PC-3 (cell line): Measurements from ENCODE around the gene BCCIP. TPM values are rescaled to one million over a fixed set of nuclear protein-coding genes. Genes with fewer than 3 reads are reported as not detected.

Source experiments
- ATAC-seq: fragments of 200-7000 bp; cut with Tn5 transposase; 2 replicates; pipeline ENCODE4 v1.9.1; 2020; ENCODE audit warnings: mild to moderate bottlenecking, moderate library complexity
- BruUV-seq: library from RNA; stranded (reverse); fragments of 400-500 nt; replicated peaks from 2 replicates; lab custom pipeline; 2021; lab: Mats Ljungman, UMichigan
- CTCF ChIA-PET: fragments of 300-600 bp; sonication (Branson Sonifier 250); formaldehyde crosslinking; loops from one replicate; lab custom pipeline; 2022; ENCODE audit warnings: antibody characterized with exemption; lab: Charles Lee
- POLR2A ChIA-PET: fragments of 300-600 bp; sonication (Branson Sonifier 250); formaldehyde crosslinking; loops from one replicate; lab custom pipeline; 2022; ENCODE audit warnings: antibody characterized with exemption; ENCODE audit not compliant: unreplicated experiment; lab: Charles Lee
- DNase-seq: peaks from one replicate; pipeline ENCODE4 v3.0.0-alpha.2; 2015
- H2AFZ ChIP-seq: fragments of 300-600 bp; sonication (generic); 2 replicates; pipeline ENCODE4 v1.6.0; 2016; ENCODE audit warnings: antibody characterized with exemption, low read length
- H3F3A ChIP-seq: fragments of 300-600 bp; sonication (generic); one replicate; pipeline ENCODE4 v1.6.0; 2017; ENCODE audit warnings: antibody characterized with exemption, low read length, control low read depth, mild to moderate bottlenecking; ENCODE audit not compliant: unreplicated experiment
- H3K27ac ChIP-seq: fragments of 300-600 bp; sonication (generic); 2 replicates; pipeline ENCODE4 v1.5.1; 2016; ENCODE audit warnings: mild to moderate bottlenecking, low read length
- H3K27me3 ChIP-seq: fragments of 300-600 bp; sonication (generic); 2 replicates; pipeline ENCODE4 v1.6.1; 2016; ENCODE audit warnings: low read length, mixed read lengths
- H3K36me3 ChIP-seq: fragments of 300-600 bp; sonication (generic); 2 replicates; pipeline ENCODE4 v1.6.1; 2016; ENCODE audit warnings: low read depth, mixed run types, low read length, mixed read lengths
- H3K4me1 ChIP-seq: fragments of 300-600 bp; sonication (generic); 2 replicates; pipeline ENCODE4 v1.5.1; 2016; ENCODE audit warnings: low read length; ENCODE audit not compliant: insufficient read depth
- H3K4me2 ChIP-seq: fragments of 300-600 bp; sonication (generic); 2 replicates; pipeline ENCODE4 v1.6.0; 2016; ENCODE audit warnings: low read length
- H3K4me3 ChIP-seq: fragments of 300-600 bp; sonication (generic); 2 replicates; pipeline ENCODE4 v1.5.1; 2016; ENCODE audit warnings: mild to moderate bottlenecking, low read length, mixed read lengths
- H3K79me2 ChIP-seq: fragments of 300-600 bp; sonication (generic); 2 replicates; pipeline ENCODE4 v1.6.1; 2017; ENCODE audit warnings: low read length, mixed read lengths
- H3K9ac ChIP-seq: fragments of 300-600 bp; sonication (generic); 2 replicates; pipeline ENCODE4 v1.6.0; 2016; ENCODE audit warnings: mild to moderate bottlenecking, low read length
- H3K9me2 ChIP-seq: fragments of 300-600 bp; sonication (generic); replicated peaks from 2 replicates; pipeline ENCODE4 v1.6.1; 2016; ENCODE audit warnings: mixed run types, low read length, mixed read lengths
- H3K9me3 ChIP-seq: fragments of 300-600 bp; sonication (generic); 2 replicates; pipeline ENCODE4 v1.6.1; 2016; ENCODE audit warnings: low read length, mixed read lengths
- H4K20me1 ChIP-seq: fragments of 300-600 bp; sonication (generic); 2 replicates; pipeline ENCODE4 v1.6.1; 2016; ENCODE audit warnings: low read length, mixed read lengths
- EZH2 ChIP-seq: fragments of 300-600 bp; sonication (generic); IDR thresholded peaks from one replicate; pipeline ENCODE4 v1.6.1; 2017; ENCODE audit warnings: antibody characterized with exemption, mild to moderate bottlenecking, low read length; ENCODE audit not compliant: unreplicated experiment
- EZH2phosphoT487 ChIP-seq: fragments of 300-600 bp; sonication (generic); IDR thresholded peaks from 2 replicates; pipeline ENCODE4 v1.6.1; 2018; ENCODE audit warnings: mild to moderate bottlenecking, antibody characterized with exemption, low read length, borderline replicate concordance
- intact Hi-C: fragments of 100-400 bp; cut with micrococcal nuclease; formaldehyde crosslinking; loops from 2 replicates; pipeline ENCODE4 v1.9.0; 2023
- total RNA-seq: library from RNA; depleted of rRNA; stranded (reverse); fragments of >200 nt; gene quantifications from 2 replicates; pipeline ENCODE4 v1.2.3, GENCODE V29; 2014
- TF ChIP-seq, protein P1 (sequence below): fragments of 300-600 bp; sonication (generic); conservative IDR thresholded peaks from 2 replicates; pipeline ENCODE4 v1.5.1; 2017; ENCODE audit warnings: antibody characterized with exemption, low read depth, mild to moderate bottlenecking, low read length

The BCCIP gene
- total RNA-seq, 1 experiment from 2014 or later = 81.5 TPM

DNA sequence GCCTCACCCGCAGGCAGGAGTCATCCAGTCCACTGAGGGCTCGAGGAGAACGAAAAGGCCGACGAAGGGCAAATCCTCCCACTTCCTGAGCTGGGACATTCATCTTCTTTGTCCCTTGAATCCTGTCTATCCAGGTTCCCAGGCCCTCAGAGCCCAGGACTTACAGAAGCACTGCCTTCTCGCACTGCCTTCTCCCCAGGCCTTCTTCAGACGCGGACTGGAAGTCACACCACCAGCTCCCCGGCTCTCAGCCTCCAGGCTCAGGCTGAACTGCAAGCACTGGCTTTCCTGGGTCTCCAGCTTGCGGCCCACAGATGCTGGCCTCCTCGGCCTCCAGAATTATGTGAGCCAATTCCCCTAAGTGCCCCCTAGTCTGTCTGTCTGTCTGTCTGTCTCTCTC lies 41.3 kb upstream of the BCCIP start:
- Histone ChIP-seq H3K36me3 (no peaks in the 10 kb centered on the region), H3K4me1 (no peaks in the 10 kb centered on the region), H3K9ac (no peak overlapping the region), H3F3A (no peaks in the 10 kb centered on the region), H3K9me3 (no peaks in the 10 kb centered on the region), H3K27ac (no peak overlapping the region), H4K20me1 (no peaks in the 10 kb centered on the region), H2AFZ (no peak overlapping the region), H3K27me3 (no peaks in the 10 kb centered on the region), H3K4me3 (no peak overlapping the region), H3K79me2 (no peaks in the 10 kb centered on the region), H3K4me2 (no peak overlapping the region), H3K9me2 (no peaks in the 10 kb centered on the region)
- no TSS peak for BruUV-seq
- ATAC-seq = no peak
- intact Hi-C loops = no loop called here
- CTCF ChIA-PET = no interaction called here
- POLR2A ChIA-PET = no interaction called here
- no peak for DNase-seq
- TF ChIP-seq, protein P1, sequence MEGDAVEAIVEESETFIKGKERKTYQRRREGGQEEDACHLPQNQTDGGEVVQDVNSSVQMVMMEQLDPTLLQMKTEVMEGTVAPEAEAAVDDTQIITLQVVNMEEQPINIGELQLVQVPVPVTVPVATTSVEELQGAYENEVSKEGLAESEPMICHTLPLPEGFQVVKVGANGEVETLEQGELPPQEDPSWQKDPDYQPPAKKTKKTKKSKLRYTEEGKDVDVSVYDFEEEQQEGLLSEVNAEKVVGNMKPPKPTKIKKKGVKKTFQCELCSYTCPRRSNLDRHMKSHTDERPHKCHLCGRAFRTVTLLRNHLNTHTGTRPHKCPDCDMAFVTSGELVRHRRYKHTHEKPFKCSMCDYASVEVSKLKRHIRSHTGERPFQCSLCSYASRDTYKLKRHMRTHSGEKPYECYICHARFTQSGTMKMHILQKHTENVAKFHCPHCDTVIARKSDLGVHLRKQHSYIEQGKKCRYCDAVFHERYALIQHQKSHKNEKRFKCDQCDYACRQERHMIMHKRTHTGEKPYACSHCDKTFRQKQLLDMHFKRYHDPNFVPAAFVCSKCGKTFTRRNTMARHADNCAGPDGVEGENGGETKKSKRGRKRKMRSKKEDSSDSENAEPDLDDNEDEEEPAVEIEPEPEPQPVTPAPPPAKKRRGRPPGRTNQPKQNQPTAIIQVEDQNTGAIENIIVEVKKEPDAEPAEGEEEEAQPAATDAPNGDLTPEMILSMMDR = no peak
- TF ChIP-seq EZH2phosphoT487 (no peak), EZH2 (no peak)

DNA sequence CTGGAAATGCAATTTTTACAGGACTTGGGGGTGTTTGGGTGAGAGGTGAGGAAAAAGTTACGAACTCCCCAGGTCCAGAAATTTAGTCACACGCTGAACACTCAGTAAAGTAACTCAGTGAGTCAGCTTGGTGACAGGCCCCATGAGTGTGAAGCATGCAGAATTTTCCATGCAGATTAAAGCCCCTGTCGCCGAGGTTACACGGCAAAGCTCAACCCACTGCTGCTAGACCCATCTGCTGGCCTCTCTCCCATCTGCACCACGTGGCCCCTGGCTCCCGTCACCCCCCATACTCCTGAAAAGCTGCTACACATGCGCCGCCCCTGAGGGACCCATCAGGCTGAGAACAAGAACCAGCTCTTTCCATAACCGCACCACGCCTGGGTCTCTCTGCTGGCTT lies 40.7 kb upstream of the BCCIP start:
- no peak overlapping the region for H3K9ac ChIP-seq
- no peak overlapping the region for H2AFZ ChIP-seq
- H3K4me2 ChIP-seq = no peak overlapping the region
- TF ChIP-seq, protein P1 = no peak
- no peak for TF ChIP-seq EZH2
- TF ChIP-seq EZH2phosphoT487 = no peak
- ATAC-seq (no peak), DNase-seq (no peak)
- POLR2A ChIA-PET = no interaction called here
- CTCF ChIA-PET = no interaction called here
- H3K9me2 ChIP-seq = no peaks in the 10 kb centered on the region
- no peaks in the 10 kb centered on the region for H3K4me1 ChIP-seq
- intact Hi-C loops = no loop called here
- H3K9me3 ChIP-seq = no peaks in the 10 kb centered on the region
- H3K4me3 ChIP-seq = no peak overlapping the region
- no peaks in the 10 kb centered on the region for H3K27me3 ChIP-seq
- H3K79me2 ChIP-seq = no peaks in the 10 kb centered on the region
- H4K20me1 ChIP-seq = no peaks in the 10 kb centered on the region
- no peak overlapping the region for H3K27ac ChIP-seq
- H3F3A ChIP-seq = no peaks in the 10 kb centered on the region
- no TSS peak for BruUV-seq
- H3K36me3 ChIP-seq = no peaks in the 10 kb centered on the region

DNA sequence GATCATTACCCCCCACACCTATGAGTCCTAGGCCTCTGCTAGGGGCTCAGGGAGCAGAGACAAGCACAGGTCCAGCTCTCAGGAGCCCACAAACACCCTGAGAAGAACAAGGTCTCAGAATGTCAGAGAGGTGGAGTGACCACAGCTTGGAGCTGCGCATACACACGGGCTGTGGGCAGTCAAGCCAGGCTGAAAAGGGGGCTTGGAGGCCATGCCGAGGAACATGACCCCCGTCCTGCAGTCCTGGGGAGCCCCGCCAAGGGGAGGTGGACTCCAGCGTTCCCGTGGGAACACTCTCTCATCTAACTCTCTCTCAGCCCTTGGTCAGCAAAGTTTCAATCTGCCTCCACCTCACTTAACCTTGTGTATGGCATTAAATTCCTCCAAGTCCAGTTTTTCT lies 39.9 kb upstream of the BCCIP start:
- DNase-seq (no peak), ATAC-seq (no peak)
- H3K79me2 ChIP-seq = no peaks in the 10 kb centered on the region
- H3K9me3 ChIP-seq = no peaks in the 10 kb centered on the region
- no peak overlapping the region for H2AFZ ChIP-seq
- ChIA-PET POLR2A (no interaction called here), CTCF (no interaction called here)
- no peak overlapping the region for H3K4me2 ChIP-seq
- H3F3A ChIP-seq = no peaks in the 10 kb centered on the region
- no peaks in the 10 kb centered on the region for H3K4me1 ChIP-seq
- TF ChIP-seq EZH2 (no peak), EZH2phosphoT487 (no peak)
- TF ChIP-seq, protein P1 = no peak
- no peaks in the 10 kb centered on the region for H3K9me2 ChIP-seq
- no TSS peak for BruUV-seq
- no peaks in the 10 kb centered on the region for H4K20me1 ChIP-seq
- H3K9ac ChIP-seq = no peak overlapping the region
- no peaks in the 10 kb centered on the region for H3K27me3 ChIP-seq
- intact Hi-C loops = no loop called here
- H3K36me3 ChIP-seq = no peaks in the 10 kb centered on the region
- H3K27ac ChIP-seq = no peak overlapping the region
- no peak overlapping the region for H3K4me3 ChIP-seq
